ENCODE measurements around the gene VCL.

Gene VCL

DNA sequence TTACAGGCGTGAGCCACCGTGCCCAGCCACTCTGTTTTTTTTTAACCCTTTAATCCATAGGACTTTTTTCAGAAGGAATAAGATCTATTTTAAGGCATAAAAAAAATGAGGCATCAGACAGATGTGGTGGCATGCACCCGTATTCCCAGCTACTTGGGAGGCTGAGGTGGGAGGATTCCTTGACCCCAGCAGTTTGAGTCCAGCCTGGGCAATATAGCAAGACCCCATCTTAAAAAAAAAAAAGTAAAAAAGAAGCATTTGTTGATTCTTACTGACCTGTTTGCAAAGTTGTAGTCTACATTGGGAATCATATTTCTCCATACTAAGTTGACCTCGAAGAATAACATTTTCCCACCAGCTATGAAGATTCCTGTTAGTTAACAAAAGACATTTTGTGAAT is 38.6 kb downstream of the VCL start:
- H3K36me3 Mint-ChIP-seq, result peaks cover 15% of the 10 kb centered on the region
- no peak for ATAC-seq
- H3K27me3 Mint-ChIP-seq, result no peaks in the 10 kb centered on the region
- H3K4me1 Mint-ChIP-seq, result peaks cover 57% of the 10 kb centered on the region
- no peak overlapping the region for H3K4me3 Mint-ChIP-seq
- H3K9me3 Mint-ChIP-seq, result no peaks in the 10 kb centered on the region
- H3K27ac Mint-ChIP-seq, result no peak overlapping the region

DNA sequence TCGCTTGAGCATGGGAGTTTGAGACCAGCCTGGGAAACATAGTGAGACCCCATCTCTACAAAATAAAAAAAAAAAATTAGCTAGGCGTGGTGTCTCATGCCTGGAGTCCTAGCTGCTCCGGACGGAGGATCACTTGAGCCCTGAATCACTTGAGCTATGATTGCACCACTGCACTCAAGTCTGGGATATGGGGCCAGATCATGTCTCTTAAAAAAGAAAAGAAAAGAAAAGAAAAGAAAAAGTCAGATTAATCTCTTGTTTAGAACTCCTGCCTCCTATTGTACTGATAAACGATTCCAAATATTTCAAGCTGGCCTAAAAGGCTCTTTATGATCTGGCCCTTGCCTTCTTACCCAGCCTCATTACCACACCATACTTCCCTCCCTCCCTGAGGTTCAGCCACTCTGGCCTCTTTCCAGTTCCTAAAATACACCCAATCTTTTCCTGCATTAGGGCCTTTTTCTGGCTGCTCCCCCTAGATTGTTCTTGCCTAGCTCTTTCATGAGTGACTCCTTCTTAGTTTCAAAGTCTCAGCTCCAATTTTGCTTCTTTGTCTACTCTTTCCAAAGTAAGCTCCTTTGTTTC is 41.7 kb downstream of the VCL start:
- Mint-ChIP-seq H3K4me1 (peaks cover 35% of the 10 kb centered on the region), H3K9me3 (no peaks in the 10 kb centered on the region), H3K27me3 (no peaks in the 10 kb centered on the region), H3K36me3 (peaks cover 15% of the 10 kb centered on the region), H3K27ac (peak overlapping the region; percentile 75), H3K4me3 (no peak overlapping the region)
- no peak for ATAC-seq

DNA sequence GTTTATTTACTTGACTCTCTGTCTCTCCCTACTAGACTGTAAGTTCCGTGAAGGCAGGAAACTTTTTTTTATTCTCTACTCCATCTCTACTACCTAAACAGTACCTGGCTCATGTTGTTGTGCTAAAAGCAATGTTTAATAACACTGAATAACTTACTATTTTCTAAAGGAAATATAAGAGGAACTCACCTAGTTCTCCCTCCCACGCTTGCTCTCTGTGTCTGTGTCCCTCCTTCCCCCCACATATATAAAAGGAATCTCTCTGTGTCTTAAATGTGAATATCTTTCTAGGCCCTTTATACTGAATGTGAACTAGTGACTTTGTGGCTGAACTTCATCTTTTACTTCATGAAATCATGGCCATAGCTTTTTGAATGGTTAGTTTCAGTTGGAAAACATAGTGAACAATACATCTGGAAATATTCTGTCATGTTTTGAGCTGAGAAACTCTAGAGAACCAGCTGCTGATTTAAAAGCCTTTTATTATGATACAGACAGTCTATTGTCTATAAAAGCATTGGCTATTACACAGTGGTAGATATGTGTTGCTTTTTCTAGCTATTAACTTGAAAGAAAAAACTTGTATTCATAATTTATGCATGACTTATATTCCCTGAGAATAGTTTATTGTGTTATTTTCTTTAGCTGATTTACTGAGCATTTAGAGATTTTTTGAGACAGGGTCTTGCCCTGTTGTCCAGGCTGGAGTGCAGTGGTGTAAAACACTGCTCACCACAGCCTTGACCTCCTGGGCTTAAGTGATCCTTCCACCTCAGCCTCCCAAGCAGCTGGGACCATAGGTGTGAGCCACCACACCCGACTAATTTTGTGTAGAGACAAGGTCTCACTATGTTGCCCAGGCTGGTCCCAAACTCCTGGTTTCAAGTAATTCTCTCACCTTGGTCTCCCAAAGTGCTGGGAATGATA is 42.5 kb downstream of the VCL start:
- no peak for ATAC-seq
- peak overlapping the region; percentile 75 for H3K27ac Mint-ChIP-seq
- no peak overlapping the region for H3K4me3 Mint-ChIP-seq
- no peaks in the 10 kb centered on the region for H3K9me3 Mint-ChIP-seq
- peaks cover 23% of the 10 kb centered on the region for H3K36me3 Mint-ChIP-seq
- no peaks in the 10 kb centered on the region for H3K27me3 Mint-ChIP-seq
- H3K4me1 Mint-ChIP-seq, result peaks cover 35% of the 10 kb centered on the region

DNA sequence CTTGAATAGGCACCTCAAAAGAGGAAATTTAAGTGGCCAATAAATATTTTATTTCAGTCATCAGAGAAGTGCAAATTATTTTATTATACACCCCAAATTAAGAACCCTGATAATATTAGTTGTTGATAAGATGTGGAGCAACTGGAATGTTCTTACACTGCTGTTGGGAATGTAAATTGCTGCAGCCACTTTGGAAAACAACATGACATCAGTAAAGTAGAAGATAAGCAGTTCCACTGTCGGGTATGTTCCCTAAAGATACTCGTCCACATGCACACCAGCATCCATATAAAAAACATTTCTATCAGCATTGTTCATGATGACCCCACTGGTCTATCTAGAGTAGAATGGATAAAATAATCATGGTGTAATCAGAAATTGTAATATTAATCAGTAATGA is 46.5 kb downstream of the VCL start:
- H3K4me1 Mint-ChIP-seq, result peaks cover 41% of the 10 kb centered on the region
- no peaks in the 10 kb centered on the region for H3K27me3 Mint-ChIP-seq
- H3K4me3 Mint-ChIP-seq, result no peak overlapping the region
- no peak for ATAC-seq
- H3K9me3 Mint-ChIP-seq, result no peaks in the 10 kb centered on the region
- no peak overlapping the region for H3K27ac Mint-ChIP-seq
- H3K36me3 Mint-ChIP-seq, result peaks cover 22% of the 10 kb centered on the region

DNA sequence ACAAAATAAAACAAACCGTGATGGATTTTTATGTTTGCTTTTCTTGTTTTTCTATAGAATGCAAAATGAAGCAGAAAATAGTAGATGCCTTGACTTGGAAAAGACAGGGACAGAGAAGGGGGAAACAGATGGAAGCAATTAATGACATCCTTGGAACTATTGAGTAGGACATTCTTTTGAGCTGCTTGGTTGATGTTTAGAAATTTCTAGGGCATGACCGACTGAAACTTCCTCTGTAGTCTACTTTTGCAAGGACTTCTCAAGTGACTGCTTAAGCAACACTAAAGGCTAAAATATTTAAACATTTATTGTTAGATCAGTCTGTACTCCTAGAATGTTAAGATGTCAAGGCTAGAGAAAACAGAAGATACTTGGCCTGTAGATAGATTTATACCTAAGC is 49.4 kb downstream of the VCL start:
- H3K27ac Mint-ChIP-seq, result no peak overlapping the region
- H3K27me3 Mint-ChIP-seq, result no peaks in the 10 kb centered on the region
- peaks cover 15% of the 10 kb centered on the region for H3K36me3 Mint-ChIP-seq
- H3K4me3 Mint-ChIP-seq, result no peak overlapping the region
- ATAC-seq, result no peak
- peaks cover 30% of the 10 kb centered on the region for H3K4me1 Mint-ChIP-seq
- H3K9me3 Mint-ChIP-seq, result no peaks in the 10 kb centered on the region

DNA sequence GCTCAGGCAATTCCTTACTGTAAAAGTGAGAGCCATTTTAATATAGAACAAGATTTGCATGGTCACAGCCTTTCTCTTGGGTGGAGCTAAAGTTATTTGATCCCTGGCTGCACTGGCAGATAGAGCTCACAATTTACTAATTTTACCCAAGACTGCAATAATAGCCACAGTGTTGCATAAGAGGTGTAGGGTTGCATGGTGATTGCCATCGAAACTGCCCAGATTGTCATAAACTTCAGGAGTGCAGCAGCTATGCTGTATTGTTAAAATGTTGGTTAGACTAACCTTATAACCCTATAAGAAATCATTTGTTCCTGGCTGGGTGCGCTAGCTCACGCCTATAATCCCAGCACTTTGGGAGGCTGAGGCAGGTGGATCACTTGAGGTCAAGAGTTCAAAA is 50.0 kb downstream of the VCL start:
- Mint-ChIP-seq H3K4me1 (peaks cover 30% of the 10 kb centered on the region), H3K27me3 (no peaks in the 10 kb centered on the region), H3K36me3 (peaks cover 15% of the 10 kb centered on the region), H3K27ac (no peak overlapping the region), H3K4me3 (no peak overlapping the region), H3K9me3 (no peaks in the 10 kb centered on the region)
- no peak for ATAC-seq

DNA sequence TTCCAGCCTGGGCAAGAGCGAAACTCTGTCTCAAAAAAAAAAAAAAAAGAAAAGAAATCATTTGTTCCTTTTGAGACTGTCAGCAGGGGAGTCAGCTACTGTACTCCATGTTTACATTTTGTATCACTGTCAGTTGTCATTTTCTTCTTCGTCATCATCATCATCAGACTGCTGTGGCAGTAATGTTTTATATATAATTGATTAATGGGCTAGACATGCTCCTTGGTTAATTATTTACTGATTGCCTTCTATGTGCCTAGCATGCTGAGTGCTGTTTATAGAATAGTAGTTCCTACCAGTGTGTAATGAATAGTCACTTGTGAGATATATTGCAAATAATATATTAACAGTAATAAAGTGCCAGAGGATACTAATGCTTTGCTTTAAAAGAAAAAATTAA is 50.5 kb downstream of the VCL start:
- H3K27me3 Mint-ChIP-seq, result no peaks in the 10 kb centered on the region
- ATAC-seq, result no peak
- peaks cover 15% of the 10 kb centered on the region for H3K36me3 Mint-ChIP-seq
- no peaks in the 10 kb centered on the region for H3K9me3 Mint-ChIP-seq
- H3K27ac Mint-ChIP-seq, result no peak overlapping the region
- no peak overlapping the region for H3K4me3 Mint-ChIP-seq
- peaks cover 30% of the 10 kb centered on the region for H3K4me1 Mint-ChIP-seq

DNA sequence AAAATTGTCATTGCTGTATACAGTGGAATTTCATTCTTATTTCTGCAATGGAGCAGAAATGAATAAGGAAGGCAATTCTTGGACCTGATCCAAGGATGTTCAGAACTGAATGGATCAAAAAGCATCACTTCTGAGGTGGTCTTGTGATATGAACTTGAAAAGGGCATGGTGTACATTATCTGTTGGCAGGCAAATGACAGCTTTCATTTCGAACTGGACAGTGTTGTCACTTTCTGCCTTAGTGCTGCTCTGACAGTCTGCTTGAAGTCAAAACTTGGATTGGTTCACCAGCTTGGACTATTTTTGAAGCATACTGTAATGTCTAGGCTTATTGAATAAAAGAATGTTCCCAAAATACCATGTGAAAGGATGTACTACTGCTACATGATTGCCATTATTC is 52.0 kb downstream of the VCL start:
- peaks cover 35% of the 10 kb centered on the region for H3K4me1 Mint-ChIP-seq
- no peaks in the 10 kb centered on the region for H3K27me3 Mint-ChIP-seq
- ATAC-seq, result no peak
- H3K4me3 Mint-ChIP-seq, result no peak overlapping the region
- no peaks in the 10 kb centered on the region for H3K9me3 Mint-ChIP-seq
- H3K27ac Mint-ChIP-seq, result no peak overlapping the region
- peaks cover 11% of the 10 kb centered on the region for H3K36me3 Mint-ChIP-seq

DNA sequence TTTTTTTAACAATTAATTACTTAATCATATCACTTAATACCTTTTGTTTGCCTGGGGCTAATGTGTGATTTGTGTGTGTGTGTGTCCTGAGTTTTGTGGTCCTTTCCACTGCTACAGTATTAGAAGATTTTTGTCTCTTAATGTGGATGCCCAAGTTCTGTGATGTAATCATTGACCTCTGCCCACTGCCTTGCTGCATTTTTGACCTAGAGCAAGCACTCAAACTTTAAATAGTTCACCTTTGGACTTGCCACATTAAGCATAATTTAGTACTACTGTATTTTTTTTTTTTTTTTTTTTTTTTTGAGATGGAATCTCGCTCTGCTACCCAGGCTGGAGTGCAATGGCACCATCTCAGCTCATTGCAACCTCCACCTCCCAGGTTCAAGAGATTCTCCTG is 52.7 kb downstream of the VCL start:
- H3K9me3 Mint-ChIP-seq, result no peaks in the 10 kb centered on the region
- H3K4me1 Mint-ChIP-seq, result peaks cover 31% of the 10 kb centered on the region
- H3K27ac Mint-ChIP-seq, result no peak overlapping the region
- no peak overlapping the region for H3K4me3 Mint-ChIP-seq
- peaks cover 4% of the 10 kb centered on the region for H3K36me3 Mint-ChIP-seq
- H3K27me3 Mint-ChIP-seq, result no peaks in the 10 kb centered on the region
- no peak for ATAC-seq

DNA sequence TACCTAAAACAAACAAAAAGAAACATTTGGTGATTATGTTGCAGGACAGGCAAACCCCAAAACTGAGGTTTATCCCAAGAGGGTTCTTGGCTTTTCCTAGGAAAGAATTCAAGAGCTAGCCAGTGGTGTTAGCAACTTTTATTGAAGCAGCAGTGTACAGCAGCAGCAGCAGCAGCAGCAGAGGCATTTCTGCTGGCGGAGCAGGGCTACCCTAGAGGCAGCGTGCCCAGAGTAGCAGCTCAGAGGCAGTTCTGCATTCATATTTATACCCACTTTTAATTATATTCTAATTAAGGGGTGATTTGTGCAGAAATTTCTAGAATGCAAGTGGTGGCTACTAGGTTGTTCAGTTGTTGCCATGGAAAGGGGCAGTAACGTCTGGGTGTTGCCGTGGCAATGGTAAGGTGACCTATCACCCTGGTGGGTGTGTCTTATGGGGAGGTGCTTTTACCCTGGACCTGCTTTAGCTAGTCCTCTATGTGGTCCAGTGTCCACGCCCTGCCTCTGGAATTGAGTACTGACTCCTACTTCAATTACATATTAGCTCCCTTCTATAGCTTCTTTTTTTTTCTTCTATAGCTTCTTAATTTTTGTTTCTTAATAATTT is 53.9 kb downstream of the VCL start:
- no peak for ATAC-seq
- peaks cover 38% of the 10 kb centered on the region for H3K4me1 Mint-ChIP-seq
- H3K27ac Mint-ChIP-seq, result no peak overlapping the region
- no peaks in the 10 kb centered on the region for H3K36me3 Mint-ChIP-seq
- H3K9me3 Mint-ChIP-seq, result no peaks in the 10 kb centered on the region
- H3K4me3 Mint-ChIP-seq, result no peak overlapping the region
- no peaks in the 10 kb centered on the region for H3K27me3 Mint-ChIP-seq

DNA sequence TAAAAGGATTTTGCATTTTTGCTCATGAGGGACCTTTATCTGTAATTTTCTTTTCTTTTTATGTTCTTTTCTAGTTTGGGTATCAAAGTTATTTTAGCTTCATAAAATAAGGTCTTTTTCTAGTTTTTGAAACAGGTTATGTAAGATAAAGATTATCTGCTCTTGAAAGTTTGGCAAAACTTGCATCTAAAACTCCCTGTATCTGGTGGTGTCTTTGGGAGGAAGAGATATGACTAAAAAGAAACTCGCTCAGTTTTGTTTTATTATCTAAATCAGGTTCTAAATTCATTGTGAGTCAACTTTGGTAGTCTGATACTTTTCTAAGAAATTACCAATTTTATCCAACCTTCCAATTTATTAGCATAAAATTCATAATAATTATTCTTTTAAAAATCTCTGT is 55.1 kb downstream of the VCL start:
- Mint-ChIP-seq H3K36me3 (no peaks in the 10 kb centered on the region), H3K27ac (no peak overlapping the region)
- ATAC-seq, result no peak

DNA sequence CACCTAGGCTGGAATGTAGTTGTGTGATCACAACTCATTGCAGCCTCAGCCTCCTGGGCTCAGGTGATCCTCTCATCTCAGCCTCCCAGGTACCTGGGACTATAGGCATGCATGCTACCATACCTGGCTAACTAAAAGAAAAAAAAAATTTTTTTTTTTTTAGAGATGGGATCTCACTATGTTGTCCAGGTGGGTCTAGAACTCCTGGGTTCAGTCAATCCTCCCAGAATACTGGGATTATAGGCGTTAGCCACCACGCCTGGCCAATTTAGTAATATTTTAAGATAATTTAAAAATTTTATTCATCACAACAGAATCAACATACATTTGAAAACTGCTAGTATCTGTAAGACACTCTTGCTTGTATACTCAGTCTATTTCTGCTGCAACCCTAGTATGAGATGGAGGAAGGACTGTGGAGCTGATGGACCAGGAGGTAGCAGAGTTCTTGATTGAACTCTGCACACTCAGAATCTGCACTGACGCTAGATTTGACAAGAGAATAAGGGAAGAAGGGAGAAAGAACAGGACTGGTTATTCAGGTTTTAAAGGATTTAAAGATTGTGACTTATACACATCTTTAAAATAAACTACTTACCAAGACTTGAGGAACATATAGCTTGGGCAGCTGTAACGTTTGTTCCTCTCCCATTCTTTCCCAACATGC is 57.6 kb downstream of the VCL start:
- Mint-ChIP-seq H3K4me1 (peaks cover 41% of the 10 kb centered on the region), H3K4me3 (peak overlapping the region; percentile 42), H3K9me3 (no peaks in the 10 kb centered on the region), H3K27me3 (no peaks in the 10 kb centered on the region), H3K27ac (peak overlapping the region; percentile 86), H3K36me3 (no peaks in the 10 kb centered on the region)
- no peak for ATAC-seq

More for the DNA sequence above, 55.1 kb downstream of the VCL start:
- peaks cover 36% of the 10 kb centered on the region for H3K4me1 Mint-ChIP-seq
- no peaks in the 10 kb centered on the region for H3K9me3 Mint-ChIP-seq
- no peak overlapping the region for H3K4me3 Mint-ChIP-seq
- H3K27me3 Mint-ChIP-seq, result no peaks in the 10 kb centered on the region

DNA sequence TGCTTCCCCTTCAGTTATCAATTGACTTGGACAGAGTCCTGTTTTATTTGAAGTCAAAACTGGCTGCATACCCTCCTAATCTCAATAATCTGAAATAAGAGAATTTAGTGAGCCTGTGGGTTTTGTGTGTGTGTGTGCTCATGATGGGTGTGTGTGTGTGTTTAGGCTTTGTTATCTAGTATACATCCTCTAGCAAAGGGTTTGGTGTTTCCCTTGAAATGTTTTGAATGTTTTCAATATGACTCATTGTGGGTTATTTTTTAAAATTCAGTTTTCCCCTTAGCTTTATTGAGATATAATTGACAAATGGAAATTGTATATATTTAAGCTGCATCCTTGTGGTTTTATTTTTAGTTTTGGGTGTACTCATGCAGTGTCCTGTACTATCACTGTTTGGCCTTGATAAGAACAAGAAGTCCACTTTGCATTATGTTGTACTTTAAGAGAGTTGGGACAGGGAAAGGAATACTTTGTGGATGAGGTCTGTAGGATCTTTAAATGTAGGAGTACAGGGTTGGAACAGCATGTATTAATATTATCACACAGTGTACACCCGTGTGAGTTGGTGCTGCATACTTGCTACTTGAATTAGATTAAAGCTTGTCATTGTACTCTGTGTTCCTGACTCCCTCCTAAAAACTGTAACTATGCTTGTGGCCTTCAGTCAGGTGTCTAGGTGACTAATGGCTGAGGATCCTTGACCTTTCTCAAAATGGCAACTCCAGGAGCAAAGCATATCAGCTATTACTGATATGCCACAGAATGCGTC is 58.3 kb downstream of the VCL start:
- Mint-ChIP-seq H3K27me3 (no peaks in the 10 kb centered on the region), H3K36me3 (no peaks in the 10 kb centered on the region), H3K27ac (peak overlapping the region; percentile 86), H3K4me1 (peaks cover 42% of the 10 kb centered on the region), H3K4me3 (peak overlapping the region; percentile 59), H3K9me3 (no peaks in the 10 kb centered on the region)
- ATAC-seq, result peak; percentile 80

DNA sequence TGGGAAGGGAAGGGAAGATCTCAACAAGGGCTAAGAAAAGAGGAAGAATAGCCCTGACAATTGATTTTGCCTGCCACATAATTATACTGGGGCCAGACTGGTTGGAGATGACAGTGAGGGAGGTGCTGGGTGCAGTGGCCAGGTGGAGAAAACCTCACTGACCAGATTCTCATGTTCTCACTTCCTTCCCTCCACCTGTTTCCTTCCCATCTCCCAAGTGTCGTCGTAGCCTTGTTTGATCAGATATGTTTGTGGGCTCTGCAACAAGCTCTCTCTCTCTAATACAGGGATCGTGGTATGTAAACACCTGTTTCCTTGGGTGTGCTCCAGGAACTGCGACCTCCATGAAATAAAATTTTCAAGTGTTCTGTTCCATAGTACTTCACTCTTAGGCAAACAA is 60.2 kb downstream of the VCL start:
- Mint-ChIP-seq H3K9me3 (no peaks in the 10 kb centered on the region), H3K27ac (peak overlapping the region; percentile 69), H3K4me3 (peak overlapping the region; percentile 4), H3K27me3 (no peaks in the 10 kb centered on the region), H3K4me1 (peaks cover 48% of the 10 kb centered on the region), H3K36me3 (peaks cover under 1% of the 10 kb centered on the region)
- ATAC-seq, result peak; percentile 53

DNA sequence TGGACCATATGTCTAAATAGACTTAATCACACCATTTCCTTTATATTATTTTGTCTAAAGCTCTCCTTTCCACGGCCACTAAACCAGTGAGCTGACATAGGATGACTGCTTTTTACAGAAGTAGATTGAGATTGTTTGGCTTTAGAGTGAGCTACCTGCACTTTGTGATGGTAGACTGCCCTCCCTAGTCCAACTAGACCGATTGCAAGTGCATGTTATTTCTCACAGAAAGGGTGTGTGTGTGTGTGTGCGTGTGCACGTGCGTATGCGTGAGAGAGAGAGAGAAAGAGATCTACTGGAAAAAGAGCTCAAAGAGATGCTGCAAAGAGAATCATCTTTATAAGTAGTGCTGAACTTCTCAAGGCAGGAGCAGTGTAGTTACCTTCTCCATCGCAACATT is 60.7 kb downstream of the VCL start:
- ATAC-seq, result peak; percentile 71
- no peak overlapping the region for H3K4me3 Mint-ChIP-seq
- no peaks in the 10 kb centered on the region for H3K27me3 Mint-ChIP-seq
- peak overlapping the region; percentile 69 for H3K27ac Mint-ChIP-seq
- H3K9me3 Mint-ChIP-seq, result peaks cover 2% of the 10 kb centered on the region
- peaks cover 48% of the 10 kb centered on the region for H3K4me1 Mint-ChIP-seq
- H3K36me3 Mint-ChIP-seq, result peaks cover 6% of the 10 kb centered on the region
